Rectal smooth muscle tissue (tissue), 1 donor: ENCODE results near the gene ZNF628.
"Not testable (repeated sequence)": the region's sequence is repeated elsewhere in the genome, so short reads cannot be mapped to it uniquely, and the experiment has no call there.

Experiments
- H3K27ac ChIP-seq: one replicate; pipeline ENCODE4 v1.7.0; 2013; ENCODE audit warnings: low read depth, low read length, inconsistent platforms
- H3K27me3 ChIP-seq: one replicate; pipeline ENCODE4 v1.7.0; 2013; ENCODE audit warnings: low read length; ENCODE audit not compliant: control insufficient read depth, insufficient read depth
- H3K36me3 ChIP-seq: one replicate; pipeline ENCODE4 v1.7.0; 2013; ENCODE audit warnings: low read length; ENCODE audit not compliant: control insufficient read depth, insufficient read depth
- H3K4me1 ChIP-seq: one replicate; pipeline ENCODE4 v1.7.0; 2013; ENCODE audit warnings: low read length; ENCODE audit not compliant: control insufficient read depth, insufficient read depth
- H3K4me3 ChIP-seq: one replicate; pipeline ENCODE4 v1.7.0; 2013; ENCODE audit warnings: low read length
- H3K9ac ChIP-seq: one replicate; pipeline ENCODE4 v1.7.0; 2013; ENCODE audit warnings: low read length

ZNF628 gene

GRCh38 chr19:55493052-55493644, 16.7 kb downstream of the ZNF628 start:
- Histone ChIP-seq H3K4me1 (peaks cover 21% of the 10 kb centered on the region), H3K36me3 (no peaks in the 10 kb centered on the region), H3K27ac (peak overlapping the region; percentile 40), H3K27me3 (no peaks in the 10 kb centered on the region), H3K4me3 (no peak overlapping the region), H3K9ac (no peak overlapping the region)

GRCh38 chr19:55493645-55494171, 17.3 kb downstream of the ZNF628 start:
- H3K4me3 ChIP-seq = peak overlapping the region; percentile 49
- H3K27me3 ChIP-seq = no peaks in the 10 kb centered on the region
- peak overlapping the region; percentile 56 for H3K27ac ChIP-seq
- H3K4me1 ChIP-seq = peaks cover 19% of the 10 kb centered on the region
- no peaks in the 10 kb centered on the region for H3K36me3 ChIP-seq
- no peak overlapping the region for H3K9ac ChIP-seq

- H3K4me1 ChIP-seq = peaks cover 19% of the 10 kb centered on the region
Observed at GRCh38 chr19:55494172-55494761, 17.9 kb downstream of the ZNF628 start.

DNA sequence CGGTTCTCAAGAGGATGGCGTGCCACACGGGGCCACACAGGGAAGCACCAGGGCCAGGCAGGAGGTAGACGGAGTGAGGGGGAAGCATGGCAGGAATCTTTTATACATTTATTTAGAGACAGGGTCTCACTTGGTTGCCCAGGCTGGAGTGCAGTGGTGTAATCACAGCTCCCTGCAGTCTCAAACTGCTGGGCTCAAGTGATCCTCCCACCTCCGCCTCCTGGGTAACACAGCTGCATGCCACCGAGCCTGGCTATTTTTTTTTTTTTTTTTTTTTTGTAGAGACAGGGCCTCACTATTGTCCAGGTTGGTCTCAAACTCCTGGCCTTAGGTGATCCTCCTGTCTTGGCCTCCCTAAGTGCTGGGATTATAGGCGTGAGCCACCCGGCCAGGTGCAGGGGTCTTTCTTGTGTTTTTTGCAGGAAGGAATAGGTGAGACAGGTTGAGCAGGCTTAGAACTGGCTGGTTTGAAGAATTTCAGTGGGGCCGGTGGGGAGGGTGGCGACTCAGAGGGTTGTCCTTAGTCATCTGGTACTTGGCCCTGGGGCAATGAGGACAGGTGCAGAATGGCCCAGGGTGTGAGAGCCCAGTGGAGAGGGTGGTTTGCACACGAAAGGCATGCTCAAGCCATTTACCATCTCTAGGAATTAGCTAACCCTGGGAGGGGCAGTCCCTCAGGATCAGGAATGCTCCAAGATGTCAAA, 19.4 kb downstream of the ZNF628 start:
- Histone ChIP-seq H3K9ac (no peak overlapping the region), H3K36me3 (no peaks in the 10 kb centered on the region), H3K4me1 (peaks cover 19% of the 10 kb centered on the region), H3K27me3 (no peaks in the 10 kb centered on the region), H3K4me3 (no peak overlapping the region), H3K27ac (no peak overlapping the region)

More at GRCh38 chr19:55494172-55494761, 17.9 kb downstream of the ZNF628 start:
- no peaks in the 10 kb centered on the region for H3K27me3 ChIP-seq
- H3K36me3 ChIP-seq = no peaks in the 10 kb centered on the region
- H3K4me3 ChIP-seq = peak overlapping the region; percentile 49
- H3K27ac ChIP-seq = peak overlapping the region; percentile 56
- H3K9ac ChIP-seq = no peak overlapping the region

DNA sequence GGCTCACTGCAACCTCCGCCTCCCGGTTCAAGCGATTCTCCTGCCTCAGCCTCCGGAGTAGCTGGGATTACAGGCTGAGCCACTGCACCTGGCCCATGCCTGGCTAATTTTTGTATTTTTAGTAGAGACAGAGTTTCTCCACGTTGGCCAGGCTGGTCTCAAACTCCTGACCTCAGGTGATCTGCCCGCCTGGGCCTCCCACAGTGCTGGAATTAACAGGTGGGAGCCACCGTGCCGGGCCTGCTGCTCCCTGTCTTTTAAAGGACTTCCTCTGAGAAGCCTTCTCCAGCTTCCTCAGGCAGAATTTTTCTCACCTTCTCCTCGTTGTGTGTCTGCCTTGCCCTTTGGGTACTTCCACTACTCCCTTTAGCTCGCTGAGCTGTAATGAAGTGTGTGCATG, 20.4 kb downstream of the ZNF628 start:
- peaks cover 14% of the 10 kb centered on the region for H3K4me1 ChIP-seq
- not testable (repeated sequence) for H3K4me3 ChIP-seq, H3K36me3 ChIP-seq, H3K27me3 ChIP-seq, H3K27ac ChIP-seq, H3K9ac ChIP-seq

DNA sequence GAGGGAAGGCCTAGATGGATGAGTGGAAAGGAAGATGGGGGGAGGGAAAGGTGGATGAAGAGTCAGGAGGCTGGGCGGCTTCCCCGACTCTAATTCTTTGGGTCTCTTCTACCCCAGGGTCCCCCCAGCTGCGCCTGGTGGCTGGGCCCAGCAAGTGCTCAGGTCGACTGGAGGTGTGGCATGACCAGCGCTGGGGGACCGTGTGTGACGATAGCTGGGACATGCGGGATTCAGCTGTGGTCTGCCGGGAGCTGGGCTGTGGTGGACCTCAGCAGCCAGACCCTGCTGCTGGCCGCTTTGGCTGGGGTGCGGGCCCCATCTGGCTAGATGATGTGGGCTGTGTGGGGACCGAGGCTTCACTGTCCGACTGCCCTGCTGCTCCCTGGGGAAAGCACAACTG, 21.3 kb downstream of the ZNF628 start:
- Histone ChIP-seq H3K9ac (no peak overlapping the region), H3K4me3 (no peak overlapping the region), H3K27ac (no peak overlapping the region), H3K4me1 (peaks cover 6% of the 10 kb centered on the region), H3K36me3 (no peaks in the 10 kb centered on the region), H3K27me3 (no peaks in the 10 kb centered on the region)

- Histone ChIP-seq H3K36me3 (no peaks in the 10 kb centered on the region), H3K27ac (no peak overlapping the region), H3K4me3 (no peak overlapping the region), H3K9ac (no peak overlapping the region), H3K4me1 (peaks cover 6% of the 10 kb centered on the region), H3K27me3 (no peaks in the 10 kb centered on the region)
Observed at GRCh38 chr19:55498246-55498840, 21.9 kb downstream of the ZNF628 start.

GRCh38 chr19:55500368-55500952, 24.0 kb downstream of the ZNF628 start:
- no peaks in the 10 kb centered on the region for H3K36me3 ChIP-seq
- H3K9ac ChIP-seq = no peak overlapping the region
- no peak overlapping the region for H3K27ac ChIP-seq
- H3K4me1 ChIP-seq = peaks cover 2% of the 10 kb centered on the region
- no peak overlapping the region for H3K4me3 ChIP-seq
- H3K27me3 ChIP-seq = no peaks in the 10 kb centered on the region

- Histone ChIP-seq H3K27me3 (no peaks in the 10 kb centered on the region), H3K36me3 (no peaks in the 10 kb centered on the region), H3K4me1 (peaks cover 2% of the 10 kb centered on the region), H3K9ac (no peak overlapping the region), H3K4me3 (no peak overlapping the region), H3K27ac (no peak overlapping the region)
Observed at GRCh38 chr19:55502197-55502952, 26.0 kb downstream of the ZNF628 start.

DNA sequence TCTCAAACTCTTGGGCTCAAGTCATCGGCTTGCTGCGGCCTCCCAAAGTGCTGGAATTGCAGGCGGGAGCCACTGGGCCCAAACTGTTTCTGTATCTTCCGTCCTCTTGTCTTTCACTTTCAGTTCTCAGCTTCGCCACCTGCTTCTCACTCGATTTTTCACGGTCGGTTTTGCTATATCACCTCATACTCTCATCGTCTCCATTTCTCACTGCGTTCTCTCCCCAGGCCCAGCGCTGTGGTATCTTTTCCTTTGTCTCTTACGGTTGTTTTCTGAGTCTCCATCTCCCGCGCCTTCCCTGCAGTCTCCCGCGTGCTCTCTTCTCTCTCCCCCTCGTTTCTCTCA, 26.7 kb downstream of the ZNF628 start:
- H3K9ac ChIP-seq = no peak overlapping the region
- no peaks in the 10 kb centered on the region for H3K36me3 ChIP-seq
- no peak overlapping the region for H3K27ac ChIP-seq
- no peaks in the 10 kb centered on the region for H3K27me3 ChIP-seq
- no peak overlapping the region for H3K4me3 ChIP-seq
- H3K4me1 ChIP-seq = peaks cover 2% of the 10 kb centered on the region

- H3K27me3 ChIP-seq = no peaks in the 10 kb centered on the region
- H3K9ac ChIP-seq = no peak overlapping the region
- no peaks in the 10 kb centered on the region for H3K36me3 ChIP-seq
- peak overlapping the region; percentile 73 for H3K4me3 ChIP-seq
- peaks cover 2% of the 10 kb centered on the region for H3K4me1 ChIP-seq
- peak overlapping the region; percentile 27 for H3K27ac ChIP-seq
Observed at GRCh38 chr19:55503502-55504251, 27.3 kb downstream of the ZNF628 start.
